Activated CD8-positive, alpha-beta memory T cell treated with anti-CD3 and anti-CD28 coated beads for 36 hours (primary cell): ENCODE results near the gene SYNJ1. TPM values are rescaled to one million over a fixed set of nuclear protein-coding genes. Genes with fewer than 3 reads are reported as not detected.

Experiments
- CTCF ChIA-PET: fragments of 350-600 bp; sonication (Branson Sonifier 250); formaldehyde crosslinking; loops from one replicate; lab custom pipeline; 2021; ENCODE audit warnings: antibody characterized with exemption; lab: Charles Lee
- POLR2A ChIA-PET: fragments of 350-600 bp; sonication (Branson Sonifier 250); formaldehyde crosslinking; loops from one replicate; lab custom pipeline; 2021; ENCODE audit warnings: antibody characterized with exemption; lab: Charles Lee
- total RNA-seq, 2 experiments: library from RNA; stranded (reverse); gene quantifications; one replicate each; pipeline ENCODE4 v1.2.3, GENCODE V29; 2021

The SYNJ1 gene
- total RNA-seq, 2 experiments from 2014 or later, result 10.0 to 10.3 TPM

DNA sequence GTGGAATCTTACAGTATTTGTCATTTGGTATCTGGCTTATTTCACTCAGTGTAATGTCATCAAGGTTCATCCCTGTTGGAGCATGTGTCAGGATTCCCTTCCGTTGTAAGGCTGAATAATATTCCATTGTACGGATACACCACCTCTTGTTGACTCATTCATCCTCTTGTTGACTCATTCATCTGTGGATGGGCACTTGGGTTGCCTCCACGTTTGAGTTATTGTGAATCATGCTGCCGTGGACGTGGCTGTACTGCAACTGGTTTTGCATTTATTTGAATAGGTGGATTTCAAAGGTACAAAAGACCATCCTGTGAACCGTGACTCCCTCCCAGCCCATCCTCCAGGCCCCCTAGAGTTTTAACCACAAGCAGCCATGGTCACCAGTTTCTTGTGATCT lies 130.6 kb downstream of the SYNJ1 start:
- CTCF ChIA-PET, result no interaction called here
- POLR2A ChIA-PET, result no interaction called here

- POLR2A ChIA-PET, result no interaction called here
- CTCF ChIA-PET, result interaction anchor here (1.0 kb wide), 1 partner anchor 12 kb away, joined by 3 read pairs; no protein-coding TSS in a partner anchor
These were observed 132.4 kb downstream of the SYNJ1 start for GRCh38 chr21:32595431-32595830.

DNA sequence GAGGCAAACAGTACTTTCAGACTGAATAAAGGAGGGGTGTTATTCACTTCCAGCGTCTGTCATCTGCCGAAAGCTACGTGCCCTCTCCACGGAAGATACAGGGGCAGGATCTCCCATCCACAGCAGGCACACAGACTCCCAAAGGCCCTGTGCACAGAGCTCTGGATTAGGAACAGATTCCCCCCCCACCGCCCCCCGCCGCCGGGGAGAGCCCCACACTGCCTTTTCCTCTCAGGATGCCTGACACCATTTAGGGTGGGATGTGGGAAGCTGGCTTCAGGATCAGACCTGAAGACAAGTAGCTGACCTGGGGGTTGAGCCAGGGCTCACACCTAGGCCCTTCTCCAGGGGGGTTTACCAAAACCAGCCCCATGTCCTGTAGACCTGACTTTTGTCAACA lies 134.1 kb downstream of the SYNJ1 start:
- ChIA-PET CTCF (no interaction called here), POLR2A (no interaction called here)

- POLR2A ChIA-PET, result no interaction called here
- CTCF ChIA-PET, result no interaction called here
These were observed 134.8 kb downstream of the SYNJ1 start for GRCh38 chr21:32592929-32593502.

DNA sequence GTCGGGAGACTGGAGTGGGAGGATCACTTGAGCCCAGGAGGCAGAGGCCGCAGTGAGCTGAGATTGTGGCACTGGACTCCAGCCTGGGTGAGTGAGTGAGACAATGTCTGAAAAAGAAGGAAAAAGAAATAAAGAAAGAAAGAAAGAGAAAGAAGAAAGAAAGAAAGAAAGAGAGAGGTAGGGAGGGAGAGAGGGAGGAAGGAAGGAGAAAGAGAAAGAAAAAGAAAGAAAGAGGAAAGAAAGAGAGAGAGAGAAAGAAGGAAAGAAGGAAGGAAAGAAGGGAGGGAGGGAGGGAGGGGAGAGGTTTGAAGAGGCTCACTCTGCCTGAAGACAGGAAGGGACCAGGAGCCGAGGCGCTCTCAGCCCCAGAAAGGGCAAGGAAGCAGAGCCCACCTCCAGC lies 137.7 kb downstream of the SYNJ1 start:
- CTCF ChIA-PET, result no interaction called here
- POLR2A ChIA-PET, result no interaction called here

GRCh38 chr21:32587651-32588050 lies 140.2 kb downstream of the SYNJ1 start:
- ChIA-PET POLR2A (no interaction called here), CTCF (no interaction called here)

DNA sequence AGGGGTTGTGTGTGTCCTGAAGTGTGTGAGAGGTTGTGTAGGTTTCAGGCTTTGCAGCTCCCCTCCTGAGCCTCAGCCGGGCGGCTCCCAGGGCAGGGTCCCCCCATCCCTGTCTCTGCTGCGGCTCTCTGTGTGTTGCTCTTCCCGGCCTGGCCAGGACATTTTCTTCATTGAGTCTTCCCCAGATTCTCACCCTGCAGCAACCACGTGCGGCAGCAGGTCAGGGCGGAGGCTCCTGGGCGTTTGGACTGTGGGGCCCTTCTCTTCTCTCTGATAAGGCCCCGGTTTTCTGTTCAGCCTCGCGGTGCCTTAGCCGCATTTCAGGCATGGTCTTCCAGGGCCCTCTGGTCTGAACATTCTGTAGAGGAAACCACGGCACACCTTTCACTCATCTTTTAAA lies 140.7 kb downstream of the SYNJ1 start:
- CTCF ChIA-PET, result no interaction called here
- POLR2A ChIA-PET, result no interaction called here

DNA sequence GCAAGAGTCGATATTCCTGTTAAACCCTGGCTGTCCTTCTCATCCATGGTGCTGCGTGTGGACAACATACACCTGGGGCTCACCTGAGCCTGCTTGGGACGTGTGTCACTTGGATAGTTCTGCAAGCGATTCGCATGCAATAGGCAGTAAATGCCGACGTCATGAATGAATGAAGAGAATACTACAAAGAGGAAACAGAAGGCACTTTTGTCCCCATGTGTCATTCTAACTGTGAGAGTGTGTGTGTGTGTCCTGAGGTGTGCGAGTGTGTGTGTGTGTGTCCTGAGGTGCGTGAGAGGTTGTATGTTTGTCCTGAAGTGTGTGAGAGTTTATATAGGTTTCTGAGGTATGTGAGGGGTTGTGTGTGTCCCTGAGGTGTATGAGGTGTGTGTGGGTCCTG lies 141.8 kb downstream of the SYNJ1 start:
- ChIA-PET CTCF (no interaction called here), POLR2A (no interaction called here)

GRCh38 chr21:32585042-32585710 lies 142.6 kb downstream of the SYNJ1 start, which contains the start of gene TCP10L:
TCP10L (minus strand) TSS chr21:32585523; CDS start chr21:32584304, 1,219 bp downstream.
- ChIA-PET CTCF (no interaction called here), POLR2A (interaction anchor here (0.6 kb wide), 1 partner anchor 327 kb away, joined by 3 read pairs; no protein-coding TSS in a partner anchor)

- CTCF ChIA-PET, result no interaction called here
- POLR2A ChIA-PET, result interaction anchor here (0.6 kb wide), 1 partner anchor 326 kb away, joined by 3 read pairs; no protein-coding TSS in a partner anchor
These were observed 143.3 kb downstream of the SYNJ1 start for GRCh38 chr21:32584472-32584871.

DNA sequence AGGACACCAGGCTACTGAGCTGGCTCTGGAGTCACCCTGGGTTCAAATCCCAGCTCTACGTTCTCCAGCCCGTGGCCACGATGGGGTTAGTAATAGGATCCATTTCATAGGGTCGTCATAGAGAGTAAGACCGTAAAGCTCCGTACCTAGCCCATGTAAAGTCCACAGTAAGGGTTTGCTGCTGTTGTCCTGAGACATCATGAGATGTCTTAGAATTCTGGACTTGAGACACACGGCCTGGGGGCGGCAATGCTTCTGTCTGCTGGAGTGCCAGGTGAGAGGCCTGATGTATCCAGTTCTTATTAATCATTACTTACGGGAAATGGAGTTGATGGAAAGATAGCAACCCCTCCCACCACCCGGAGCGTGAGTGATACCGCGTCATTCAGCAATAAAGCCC lies 146.1 kb downstream of the SYNJ1 start:
- ChIA-PET POLR2A (no interaction called here), CTCF (no interaction called here)

DNA sequence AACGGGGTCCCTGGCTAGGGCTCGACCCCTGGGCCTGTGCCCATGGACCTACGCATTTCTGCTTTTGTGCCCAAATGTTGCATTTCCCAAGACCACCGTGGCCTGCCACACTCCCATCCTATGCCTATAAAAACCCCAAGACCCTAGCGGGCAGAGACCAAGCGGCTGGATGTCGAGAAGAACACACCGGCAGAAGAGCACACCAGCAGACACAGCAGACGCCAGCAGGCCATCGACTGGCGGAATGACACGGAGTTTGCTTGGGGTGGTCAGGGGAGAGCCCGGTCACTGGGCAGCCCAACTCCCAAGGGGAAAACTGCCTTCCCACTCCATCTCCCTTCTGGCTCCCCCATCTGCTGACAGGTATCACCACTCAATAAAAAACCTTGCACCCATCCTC lies 146.9 kb downstream of the SYNJ1 start:
- CTCF ChIA-PET, result no interaction called here
- POLR2A ChIA-PET, result no interaction called here

Other genes with a start within 250 kb of the SYNJ1 start
- under 1 TPM in 1 of 2 experiments, not detected in 1; 0.15 TPM for gene TCP10L, start 142.5 kb downstream of the SYNJ1 start, total RNA-seq
- gene CFAP298, start 115.6 kb downstream of the SYNJ1 start, total RNA-seq, result 10 to 100 TPM; 49.7 to 54.7 TPM
- gene PAXBP1, start 43.7 kb upstream of the SYNJ1 start, total RNA-seq, result 10 to 100 TPM; 43.2 TPM